Fibroblast of the aortic adventitia (primary cell): ENCODE data around the gene GDF15. TPM values are rescaled to one million over a fixed set of nuclear protein-coding genes. Genes with fewer than 3 reads are reported as not detected.
"Not testable (repeated sequence)": the region's sequence is repeated elsewhere in the genome, so short reads cannot be mapped to it uniquely, and the experiment has no call there.

Source experiments
- DNase-seq: peaks from one replicate; pipeline ENCODE4 v3.0.0-alpha.2; 2010; ENCODE audit warnings: low read depth
- H3K4me3 ChIP-seq: 2 replicates; pipeline ENCODE4 v1.5.1; 2011; ENCODE audit warnings: low read depth, mild to moderate bottlenecking, control low read depth, low read length, moderate library complexity
- total RNA-seq: library from RNA; depleted of rRNA; stranded (reverse); fragments of >200 nt; gene quantifications from 2 replicates; pipeline ENCODE4 v1.2.3, GENCODE V29; 2012; ENCODE audit warnings: low replicate concordance
- TF ChIP-seq, protein P1 (sequence below): IDR thresholded peaks from 2 replicates; pipeline ENCODE4 v1.5.1; 2011; ENCODE audit warnings: mild to moderate bottlenecking, low read length, control low read depth, inconsistent platforms; ENCODE audit not compliant: insufficient read depth

Gene GDF15
- total RNA-seq, 1 donor, result 23.8 TPM

DNA sequence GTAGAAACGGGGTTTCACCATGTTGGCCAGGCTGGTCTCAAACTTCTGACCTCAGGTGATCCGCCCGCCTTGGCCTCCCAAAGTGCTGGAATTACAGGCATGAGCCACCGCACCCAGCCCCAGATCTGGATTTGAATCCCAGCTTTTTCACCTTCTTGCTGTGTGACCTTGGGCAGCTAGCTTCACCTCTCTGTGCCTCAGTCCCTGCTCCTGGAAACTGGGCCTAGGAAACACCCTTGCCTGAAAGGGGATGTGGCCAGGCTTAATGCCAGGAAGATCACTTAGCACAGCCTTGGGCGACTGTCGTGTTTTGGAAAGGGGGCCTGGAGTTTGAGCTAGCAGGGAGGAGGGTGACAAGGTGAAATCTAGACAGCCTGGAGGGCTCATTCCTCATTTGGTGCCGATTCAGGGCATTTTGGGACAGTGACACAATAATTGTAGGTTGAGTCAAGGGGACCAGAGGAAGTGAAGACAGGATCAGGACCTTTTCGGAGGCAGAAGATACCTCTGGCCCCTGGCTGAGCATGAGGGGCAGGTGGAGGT lies 43.8 kb upstream of the GDF15 start:
- H3K4me3 ChIP-seq, result no peak overlapping the region
- TF ChIP-seq, protein P1, sequence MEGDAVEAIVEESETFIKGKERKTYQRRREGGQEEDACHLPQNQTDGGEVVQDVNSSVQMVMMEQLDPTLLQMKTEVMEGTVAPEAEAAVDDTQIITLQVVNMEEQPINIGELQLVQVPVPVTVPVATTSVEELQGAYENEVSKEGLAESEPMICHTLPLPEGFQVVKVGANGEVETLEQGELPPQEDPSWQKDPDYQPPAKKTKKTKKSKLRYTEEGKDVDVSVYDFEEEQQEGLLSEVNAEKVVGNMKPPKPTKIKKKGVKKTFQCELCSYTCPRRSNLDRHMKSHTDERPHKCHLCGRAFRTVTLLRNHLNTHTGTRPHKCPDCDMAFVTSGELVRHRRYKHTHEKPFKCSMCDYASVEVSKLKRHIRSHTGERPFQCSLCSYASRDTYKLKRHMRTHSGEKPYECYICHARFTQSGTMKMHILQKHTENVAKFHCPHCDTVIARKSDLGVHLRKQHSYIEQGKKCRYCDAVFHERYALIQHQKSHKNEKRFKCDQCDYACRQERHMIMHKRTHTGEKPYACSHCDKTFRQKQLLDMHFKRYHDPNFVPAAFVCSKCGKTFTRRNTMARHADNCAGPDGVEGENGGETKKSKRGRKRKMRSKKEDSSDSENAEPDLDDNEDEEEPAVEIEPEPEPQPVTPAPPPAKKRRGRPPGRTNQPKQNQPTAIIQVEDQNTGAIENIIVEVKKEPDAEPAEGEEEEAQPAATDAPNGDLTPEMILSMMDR, result no peak
- no peak for DNase-seq

DNA sequence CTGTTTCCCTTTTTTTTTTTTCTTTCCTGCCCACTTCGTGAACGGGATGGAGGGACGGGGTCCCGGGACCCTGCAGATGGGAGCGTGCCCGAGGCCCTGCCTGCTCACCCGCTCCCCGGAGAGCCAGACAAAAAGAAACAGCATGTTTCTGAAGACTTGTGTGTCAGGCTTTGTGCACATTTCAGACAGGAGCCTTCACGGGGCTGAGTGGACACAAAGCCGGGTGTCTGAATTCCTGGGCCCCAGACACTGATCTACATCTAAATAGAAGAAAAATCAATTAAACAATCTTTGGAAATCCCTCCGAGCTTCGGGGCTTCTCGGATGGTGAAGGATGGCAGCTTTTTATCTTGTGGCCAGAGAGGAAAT lies 41.4 kb upstream of the GDF15 start:
- TF ChIP-seq, protein P1, result no peak
- DNase-seq, result no peak
- H3K4me3 ChIP-seq, result no peak overlapping the region

DNA sequence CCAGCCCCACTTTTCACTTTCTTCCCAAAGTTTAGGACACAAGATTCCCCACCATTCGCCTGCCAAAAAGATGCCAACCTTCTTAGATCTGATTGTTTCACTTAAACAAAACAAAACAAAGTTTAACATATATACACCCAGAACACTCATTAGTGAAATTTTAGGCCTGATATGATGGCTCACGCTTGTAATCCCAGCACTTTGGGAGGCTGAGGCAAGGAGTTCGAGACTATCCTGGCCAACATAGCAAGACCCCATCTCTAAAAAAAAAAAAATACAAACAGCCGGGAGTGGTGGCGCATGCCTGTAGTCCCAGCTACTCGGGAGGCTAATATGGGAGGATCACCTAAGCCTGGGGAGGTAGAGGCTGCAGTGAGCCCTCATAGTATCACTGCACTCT lies 40.7 kb upstream of the GDF15 start:
- no peak for DNase-seq
- TF ChIP-seq, protein P1, result no peak
- H3K4me3 ChIP-seq, result no peak overlapping the region

DNA sequence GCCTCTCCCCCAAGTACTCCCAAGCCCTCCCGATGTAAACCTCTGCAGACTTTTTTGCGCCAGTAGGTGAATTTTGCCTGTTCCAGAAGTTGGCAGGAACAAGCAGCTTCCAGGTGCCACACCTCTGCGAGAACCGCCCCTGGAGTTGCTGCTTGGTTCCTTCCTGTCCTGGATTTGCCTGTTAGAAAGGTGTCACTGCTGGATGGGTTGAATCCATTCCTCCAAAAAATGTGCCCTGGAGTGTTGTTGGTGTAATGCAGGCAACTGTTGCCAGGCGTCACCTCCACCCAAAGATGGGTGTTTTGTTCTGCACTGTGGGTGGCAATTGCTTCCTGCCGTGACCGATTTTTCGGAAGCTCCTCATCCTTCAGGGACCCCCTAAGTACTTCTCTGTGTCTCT lies 39.9 kb upstream of the GDF15 start:
- DNase-seq, result no peak
- TF ChIP-seq, protein P1, result no peak
- H3K4me3 ChIP-seq, result no peak overlapping the region

DNA sequence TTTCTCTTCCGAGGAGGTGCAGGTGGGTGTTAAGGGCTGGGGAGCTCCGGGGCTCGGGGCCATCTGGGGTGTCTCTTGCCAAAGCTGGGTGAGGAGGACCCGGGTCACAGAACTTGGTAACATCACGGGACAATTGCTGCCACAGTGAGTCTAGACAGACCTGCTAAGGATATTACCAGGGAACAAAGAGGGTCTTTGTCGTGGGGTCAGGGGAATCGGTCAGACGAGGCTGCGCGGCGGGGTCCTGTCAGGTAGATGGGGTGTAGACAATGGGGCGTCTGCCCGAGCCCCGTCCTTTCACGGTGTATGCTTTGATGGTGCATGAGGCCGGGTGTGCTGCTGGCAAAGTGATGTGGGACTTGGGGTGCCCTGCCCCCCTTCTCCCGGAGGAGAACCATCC lies 37.8 kb upstream of the GDF15 start:
- DNase-seq, result no peak
- TF ChIP-seq, protein P1, result no peak
- H3K4me3 ChIP-seq, result no peak overlapping the region

DNA sequence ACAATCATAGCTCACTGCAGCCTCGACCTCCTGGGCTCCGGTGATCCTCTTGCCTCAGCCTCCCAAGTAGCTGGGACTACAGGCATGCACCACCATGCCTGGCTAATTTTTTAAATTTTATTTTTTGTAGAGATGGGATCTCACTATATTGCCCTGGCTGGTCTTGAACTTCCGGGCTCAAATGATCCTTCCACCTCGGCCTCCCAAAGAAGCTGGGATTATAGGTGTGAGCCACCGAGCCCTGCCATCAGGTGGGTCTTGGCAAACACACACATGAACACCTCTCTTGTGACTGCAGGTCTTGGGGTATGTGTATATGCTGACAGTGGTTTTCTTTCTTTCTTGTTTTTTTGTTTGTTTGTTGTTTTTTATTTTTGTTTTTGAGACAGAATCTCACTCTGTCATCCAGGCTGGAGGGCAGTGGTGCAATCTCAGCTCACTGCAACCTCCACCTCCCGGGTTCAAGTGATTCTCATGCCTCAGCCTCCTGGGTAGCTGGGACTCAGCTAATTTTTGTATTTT lies 37.1 kb upstream of the GDF15 start:
- not testable (repeated sequence) for H3K4me3 ChIP-seq

DNA sequence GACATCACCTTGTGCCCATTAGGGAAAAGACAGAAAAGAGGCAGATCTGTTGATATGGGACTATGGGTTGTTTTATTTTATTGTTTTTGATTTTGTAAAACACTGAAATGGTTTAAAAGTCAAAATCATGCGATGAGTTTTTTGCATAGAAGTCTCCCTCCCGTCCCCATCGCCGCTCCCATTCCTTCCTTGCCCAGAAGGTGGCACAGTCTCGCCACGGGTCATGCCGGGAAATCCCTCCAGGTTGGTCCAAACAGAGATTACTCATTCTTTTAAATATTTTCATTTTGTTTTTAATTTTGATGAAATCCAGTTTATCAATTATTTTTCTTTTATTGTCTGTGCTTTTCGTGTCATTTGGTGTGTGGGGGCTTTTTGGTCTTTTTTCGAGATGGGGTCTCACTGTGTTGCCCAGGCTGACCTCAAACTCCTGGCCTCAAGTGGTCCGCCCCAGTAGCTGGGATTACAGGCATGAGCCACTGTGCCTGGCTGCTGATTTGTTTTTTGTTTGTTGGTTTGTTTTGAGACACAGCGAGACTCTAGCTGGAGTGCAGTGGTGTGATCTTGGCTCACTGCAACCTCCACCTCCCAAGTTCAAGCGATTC lies 36.3 kb upstream of the GDF15 start:
- no peak overlapping the region for H3K4me3 ChIP-seq
- TF ChIP-seq, protein P1, result peak; percentile 95
- DNase-seq, result peak; percentile 74

More for the DNA sequence above, 37.1 kb upstream of the GDF15 start:
- DNase-seq, result not testable (repeated sequence)
